Loucy (cell line): ENCODE measurements around the gene PCF11.
A peak's percentile ranks its signal among the peaks of the same experiment; 100 is the strongest.

Source experiments
- H2AFZ ChIP-seq: fragments of 200-600 bp; sonication (generic); 2 replicates; pipeline ENCODE4 v1.6.0; 2016; ENCODE audit warnings: antibody characterized with exemption, mild to moderate bottlenecking, low read length, moderate library complexity
- H3F3A ChIP-seq: fragments of 200-600 bp; 2 replicates; pipeline ENCODE4 v1.6.0; 2016; ENCODE audit warnings: antibody characterized with exemption, low read depth, mild to moderate bottlenecking
- H3K27me3 ChIP-seq: fragments of 200-600 bp; sonication (generic); 2 replicates; pipeline ENCODE4 v1.6.1; 2014; ENCODE audit warnings: low read length, mild to moderate bottlenecking; ENCODE audit not compliant: insufficient read depth, poor library complexity, severe bottlenecking
- H3K36me3 ChIP-seq: fragments of 200-600 bp; sonication (generic); 2 replicates; pipeline ENCODE4 v1.6.1; 2016; ENCODE audit warnings: low read length; ENCODE audit not compliant: insufficient read depth
- H3K4me1 ChIP-seq: fragments of 200-600 bp; sonication (generic); 2 replicates; pipeline ENCODE4 v1.5.1; 2014; ENCODE audit warnings: low read length, mild to moderate bottlenecking; ENCODE audit not compliant: insufficient read depth, poor library complexity, severe bottlenecking
- H3K4me2 ChIP-seq: fragments of 200-600 bp; sonication (generic); 2 replicates; pipeline ENCODE4 v1.6.0; 2014; ENCODE audit warnings: antibody characterized with exemption, low read length, low read depth, mild to moderate bottlenecking; ENCODE audit not compliant: poor library complexity, severe bottlenecking
- H3K4me3 ChIP-seq: fragments of 200-600 bp; sonication (generic); 2 replicates; pipeline ENCODE4 v1.5.1; 2014; ENCODE audit warnings: low read length, mild to moderate bottlenecking, mixed read lengths; ENCODE audit not compliant: poor library complexity, severe bottlenecking
- H3K79me2 ChIP-seq: fragments of 200-600 bp; sonication (generic); 2 replicates; pipeline ENCODE4 v1.6.1; 2014; ENCODE audit warnings: low read length; ENCODE audit not compliant: insufficient read depth
- H3K9ac ChIP-seq: fragments of 200-600 bp; sonication (generic); 2 replicates; pipeline ENCODE4 v1.6.0; 2014; ENCODE audit warnings: mild to moderate bottlenecking, low read depth, low read length, moderate library complexity; ENCODE audit not compliant: poor library complexity, severe bottlenecking
- H3K9me2 ChIP-seq: fragments of 200-600 bp; sonication (generic); replicated peaks from 2 replicates; pipeline ENCODE4 v1.6.1; 2016; ENCODE audit warnings: low read depth, low read length, mixed read lengths
- H3K9me3 ChIP-seq: fragments of 200-600 bp; sonication (generic); 2 replicates; pipeline ENCODE4 v1.6.1; 2014; ENCODE audit warnings: mild to moderate bottlenecking, antibody characterized with exemption, low read length, low read depth; ENCODE audit not compliant: insufficient read depth
- H4K20me1 ChIP-seq: fragments of 200-600 bp; sonication (generic); 2 replicates; pipeline ENCODE4 v1.6.0; 2014; ENCODE audit warnings: antibody characterized with exemption, low read length, mild to moderate bottlenecking; ENCODE audit not compliant: insufficient read depth, poor library complexity, severe bottlenecking
- CTCF ChIP-seq: fragments of 200-600 bp; sonication (generic); conservative IDR thresholded peaks from 2 replicates; pipeline ENCODE4 v1.5.1; 2014; ENCODE audit warnings: mild to moderate bottlenecking, antibody characterized with exemption, low read length
- EZH2phosphoT487 ChIP-seq: fragments of 200-600 bp; IDR thresholded peaks from 2 replicates; pipeline ENCODE4 v1.6.1; 2018; ENCODE audit warnings: antibody characterized with exemption, mild to moderate bottlenecking, moderate library complexity, borderline replicate concordance

PCF11 gene

GRCh38 chr11:83191491-83191890, 34.6 kb downstream of the PCF11 start:
- Histone ChIP-seq H3K36me3 (peaks cover 9% of the 10 kb centered on the region; the same call in 1 of the 2 replicates), H2AFZ (no peak overlapping the region), H3F3A (no peaks in the 10 kb centered on the region), H3K79me2 (peaks cover 21% of the 10 kb centered on the region), H3K4me2 (peak overlapping the region; percentile 100), H3K4me1 (peaks cover 23% of the 10 kb centered on the region), H3K27me3 (no peaks in the 10 kb centered on the region), H4K20me1 (no peaks in the 10 kb centered on the region), H3K9ac (no peak overlapping the region), H3K4me3 (no peak overlapping the region), H3K9me3 (no peaks in the 10 kb centered on the region), H3K9me2 (no peaks in the 10 kb centered on the region)
- TF ChIP-seq CTCF (no peak), EZH2phosphoT487 (no peak)

- no peaks in the 10 kb centered on the region for H3F3A ChIP-seq
- H3K4me1 ChIP-seq: peaks cover 23% of the 10 kb centered on the region
- H3K9ac ChIP-seq: peak overlapping the region; percentile 92
- H2AFZ ChIP-seq: no peak overlapping the region
- no peak for TF ChIP-seq EZH2phosphoT487
- no peak for TF ChIP-seq CTCF
- H3K36me3 ChIP-seq: peaks cover 5% of the 10 kb centered on the region; the same call in 1 of the 2 replicates
- H4K20me1 ChIP-seq: no peaks in the 10 kb centered on the region
- H3K9me2 ChIP-seq: no peaks in the 10 kb centered on the region
- H3K27me3 ChIP-seq: no peaks in the 10 kb centered on the region
- peak overlapping the region; percentile 100 for H3K4me3 ChIP-seq
- H3K9me3 ChIP-seq: no peaks in the 10 kb centered on the region
- H3K4me2 ChIP-seq: peak overlapping the region; percentile 100
- H3K79me2 ChIP-seq: peaks cover 21% of the 10 kb centered on the region
Observed at GRCh38 chr11:83191986-83192385, 35.1 kb downstream of the PCF11 start.

GRCh38 chr11:83192606-83193245, 35.8 kb downstream of the PCF11 start:
- H2AFZ ChIP-seq: peak overlapping the region; percentile 97
- TF ChIP-seq CTCF: no peak
- no peak for TF ChIP-seq EZH2phosphoT487

More at GRCh38 chr11:83192606-83193245, 35.8 kb downstream of the PCF11 start:
- H3K9me3 ChIP-seq: no peaks in the 10 kb centered on the region
- H3K9me2 ChIP-seq: no peaks in the 10 kb centered on the region
- no peaks in the 10 kb centered on the region for H3K27me3 ChIP-seq
- peaks cover 21% of the 10 kb centered on the region for H3K79me2 ChIP-seq
- peak overlapping the region; percentile 100 for H3K4me3 ChIP-seq
- peaks cover 5% of the 10 kb centered on the region; the same call in 1 of the 2 replicates for H3K36me3 ChIP-seq
- peak overlapping the region; percentile 100 for H3K4me2 ChIP-seq
- no peaks in the 10 kb centered on the region for H4K20me1 ChIP-seq
- peaks cover 23% of the 10 kb centered on the region for H3K4me1 ChIP-seq
- peak overlapping the region; percentile 92 for H3K9ac ChIP-seq
- no peaks in the 10 kb centered on the region for H3F3A ChIP-seq
